ENCODE measurements around the gene GALNT18.

GRCh38 chr11:11602011-11602410 lies 19.8 kb downstream of the GALNT18 start:
- no peak for TF ChIP-seq RAD21 (IDR thresholded peaks at IDR 0.05; ENCODE audit: low read depth)
- TF ChIP-seq MAX (IDR thresholded peaks at IDR 0.05): no peak
- TF ChIP-seq TCF12 (IDR thresholded peaks at IDR 0.05; ENCODE audit: low read depth): no peak
- no peak for TF ChIP-seq YY1 (IDR thresholded peaks at IDR 0.05; ENCODE audit: low read depth)
- TF ChIP-seq EP300 (IDR thresholded peaks at IDR 0.05; ENCODE audit: borderline replicate concordance): no peak
- no peak for TF ChIP-seq TAF1 (IDR thresholded peaks at IDR 0.05; ENCODE audit: low read depth)
- no peak for TF ChIP-seq CEBPB (IDR thresholded peaks at IDR 0.05)
- no peak for TF ChIP-seq CREB1 (IDR thresholded peaks at IDR 0.05; ENCODE audit: low read depth)
- no peak for TF ChIP-seq ZBTB7A (IDR thresholded peaks at IDR 0.05; ENCODE audit: low read depth)

Data from Ishikawa (cell line).